HepG2 (cell line): Measurements from ENCODE around the gene RBM19. TPM values are rescaled to one million over a fixed set of nuclear protein-coding genes. Genes with fewer than 3 reads are reported as not detected.
A peak's percentile ranks its signal among the peaks of the same experiment; 100 is the strongest.
"Not testable (repeated sequence)": the region's sequence is repeated elsewhere in the genome, so short reads cannot be mapped to it uniquely, and the experiment has no call there.

Experiments used
- ATAC-seq: fragments of 200-7000 bp; cut with Tn5 transposase; 3 replicates; pipeline ENCODE4 v1.9.1; 2020; ENCODE audit warnings: mild to moderate bottlenecking, moderate library complexity
- BruUV-seq: library from RNA; stranded (reverse); fragments of 400-500 nt; replicated peaks from 2 replicates; lab custom pipeline; 2021; lab: Mats Ljungman, UMichigan
- CTCF ChIA-PET: fragments of 300-600 bp; formaldehyde crosslinking; extraction: SDS; loops from one replicate; lab custom pipeline; 2021; ENCODE audit warnings: low total read pairs, inconsistent platforms, low intra/inter-chr PET ratio; lab: Yijun Ruan, JAX
- POLR2A ChIA-PET: fragments of 350-600 bp; sonication (Branson Sonifier 250); formaldehyde crosslinking; loops from one replicate; lab custom pipeline; 2020; ENCODE audit warnings: antibody characterized with exemption, inconsistent platforms; lab: Yijun Ruan, JAX
- DNase-seq: peaks from one replicate; pipeline ENCODE4 v3.0.0-alpha.2; 2015; ENCODE audit warnings: low spot score
- FAIRE-seq: peaks from 3 replicates; lab custom pipeline; 2011; peaks lifted over from hg19 to GRCh38; lab: Jason Lieb, UNC
- H2AFZ ChIP-seq: one replicate; pipeline ENCODE4 v1.6.1; 2011; ENCODE audit warnings: low read length, inconsistent platforms
- H3K27ac ChIP-seq: fragments of 300-600 bp; 3 replicates; pipeline ENCODE4 v1.8.0; 2011; ENCODE audit warnings: mixed run types, mild to moderate bottlenecking, mixed read lengths, low read length, inconsistent platforms; ENCODE audit not compliant: insufficient read depth; ENCODE audit errors: extremely low read length
- H3K27me3 ChIP-seq, 2 experiments: fragments of 200-600 bp in 1 of 2; 2 replicates in 1 of 2; 3 replicates in 1 of 2; pipeline versions ENCODE4 v1.6.0 to v1.8.0; 2011; ENCODE audit warnings: low read length in 2 of 2, mild to moderate bottlenecking in 2 of 2, moderate library complexity in 2 of 2, inconsistent platforms in 1 of 2; ENCODE audit not compliant: insufficient read depth in 2 of 2, control insufficient read depth in 1 of 2
- H3K36me3 ChIP-seq, 2 experiments: fragments of 200-600 bp in 1 of 2; replicated peaks in 1 of 2; 2 replicates in 1 of 2; 3 replicates in 1 of 2; pipeline versions ENCODE4 v1.5.1 to v1.8.0; 2011; ENCODE audit warnings: low read length in 2 of 2, inconsistent platforms in 1 of 2; ENCODE audit not compliant: insufficient read depth in 2 of 2, control insufficient read depth in 1 of 2
- H3K4me1 ChIP-seq: 2 replicates; pipeline ENCODE4 v1.5.1; 2012; ENCODE audit warnings: low read length, inconsistent platforms; ENCODE audit not compliant: insufficient read depth
- H3K4me2 ChIP-seq: 2 replicates; pipeline ENCODE4 v1.6.0; 2011; ENCODE audit warnings: low read depth, low read length, inconsistent platforms
- H3K4me3 ChIP-seq, 3 experiments: fragments of 200-600 bp in 1 of 3; sonication (generic), shearing (Covaris generic) in 1 of 3; replicated peaks in 1 of 3; 2 replicates each; pipeline ENCODE4 v1.5.1; 2011 to 2016; ENCODE audit warnings: low read length in 3 of 3, inconsistent platforms in 2 of 3, low read depth in 2 of 3, mild to moderate bottlenecking in 2 of 3, control low read depth in 1 of 3, mixed read lengths in 1 of 3; ENCODE audit not compliant: insufficient read depth in 1 of 3
- H3K79me2 ChIP-seq: one replicate; pipeline ENCODE4 v1.6.1; 2011; ENCODE audit warnings: low read length, inconsistent platforms; ENCODE audit not compliant: insufficient read depth
- H3K9ac ChIP-seq: 2 replicates; pipeline ENCODE4 v1.6.0; 2011; ENCODE audit warnings: mild to moderate bottlenecking, low read depth, low read length, inconsistent platforms; ENCODE audit not compliant: insufficient read depth
- H3K9me3 ChIP-seq: 2 replicates; pipeline ENCODE4 v1.5.1; 2012; ENCODE audit warnings: mild to moderate bottlenecking, low read length
- H4K20me1 ChIP-seq: 2 replicates; pipeline ENCODE4 v1.6.0; 2011; ENCODE audit warnings: inconsistent platforms, mild to moderate bottlenecking, low read length, moderate library complexity; ENCODE audit not compliant: insufficient read depth
- FOSL2 ChIP-seq: sonication (generic); formaldehyde crosslinking; IDR thresholded peaks from 2 replicates; pipeline ENCODE4 v1.4.0; 2020; ENCODE audit warnings: missing genetic modification reagents
- ZMYM3 ChIP-seq: sonication (generic); formaldehyde crosslinking; IDR thresholded peaks from 2 replicates; pipeline ENCODE4 v1.5.1; 2020; ENCODE audit warnings: mild to moderate bottlenecking, missing genetic modification reagents
- WGBS: methylation state at CpG from one replicate; pipeline ENCODE4 v1.1.6; 2017; ENCODE audit warnings: low lambda C conversion rate; 5-methylcytosine and 5-hydroxymethylcytosine counted together
- in situ Hi-C: cut with HindIII; loops from 2 replicates; pipeline ENCODE4 v1.10.0; 2017; ENCODE audit warnings: low pct_unique_long_range_greater_than_20kb; ENCODE audit not compliant: extremely low pct_ligation_motif_present
- intact Hi-C: fragments of 100-400 bp; cut with micrococcal nuclease; formaldehyde crosslinking; loops from one replicate; pipeline ENCODE4 v1.10.0; 2022; ENCODE audit not compliant: unreplicated experiment
- polyA plus RNA-seq, 8 experiments: library from polyadenylated mRNA; depleted of rRNA in 3 of 8; stranded (reverse) in 7 of 8; unstranded in 1 of 8; fragments of >200 nt; fragmentation: Illumina TruSeq in 4 of 8; extraction: Trizol in 4 of 8; gene quantifications; 2 replicates each; pipeline versions ENCODE4 v1.2.1 to v1.2.3, GENCODE V29; 2011 to 2016; ENCODE audit warnings: low read depth in 4 of 8, missing spikeins in 1 of 8, mixed read lengths in 1 of 8; ENCODE audit not compliant: insufficient read depth in 1 of 8
- total RNA-seq, 5 experiments: library from RNA; depleted of rRNA; stranded (reverse); fragments of >200 nt; fragmentation: Illumina TruSeq; extraction: Trizol; gene quantifications; 2 replicates each; pipeline ENCODE4 v1.2.3, GENCODE V29; 2016; ENCODE audit warnings: low read depth in 1 of 5
- TF ChIP-seq, protein P1 (sequence below): sonication (generic); formaldehyde crosslinking; IDR thresholded peaks from 2 replicates; pipeline ENCODE4 v1.4.0; 2020; ENCODE audit warnings: missing genetic modification reagents
- TF ChIP-seq, protein P2 (sequence below): sonication (generic); formaldehyde crosslinking; IDR thresholded peaks from 2 replicates; pipeline ENCODE4 v1.5.0; 2020; ENCODE audit warnings: mild to moderate bottlenecking, missing genetic modification reagents, moderate library complexity

Gene RBM19
- total and polyA plus RNA-seq, 2 of the 13 experiments (the other 11 are each of a cell fraction or from before 2014, with no cell fraction given) = 19.3 to 32.2 TPM

DNA sequence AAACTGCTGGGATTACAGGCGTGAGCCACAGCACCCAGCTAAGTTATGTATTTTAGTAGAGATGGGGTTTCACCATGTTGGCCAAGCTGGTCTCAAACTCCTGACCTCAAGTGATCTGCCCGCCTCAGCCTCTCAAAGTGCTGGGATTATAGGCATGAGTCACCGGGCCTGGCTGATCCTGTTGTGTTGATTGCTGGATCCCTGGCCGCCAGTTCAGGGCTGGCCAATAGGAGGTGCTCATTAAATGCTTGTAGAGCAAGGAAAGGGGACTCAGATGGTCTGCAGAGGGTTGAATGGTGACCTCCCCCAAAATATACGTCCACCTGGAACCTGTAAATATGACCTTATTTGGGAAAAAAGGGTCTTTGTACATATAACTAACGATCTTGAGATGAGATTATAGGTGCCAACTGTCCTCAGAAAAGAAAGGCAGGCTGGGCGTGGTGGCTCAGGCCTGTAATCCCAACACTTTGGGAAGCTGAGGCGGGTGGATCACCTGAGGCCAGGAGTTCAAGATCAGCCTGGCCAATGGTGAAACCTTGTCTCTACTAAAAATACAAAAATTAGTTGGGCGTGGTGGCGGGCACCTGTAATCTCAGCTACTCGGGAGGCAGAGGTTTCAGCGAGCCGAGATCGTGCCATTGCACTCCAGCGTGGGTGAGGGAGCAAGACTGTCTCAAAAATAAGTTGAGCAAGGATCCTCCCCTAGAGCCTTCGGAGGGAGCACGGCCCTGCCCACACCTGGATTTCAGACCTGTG lies 156.5 kb downstream of the RBM19 start:
- CTCF ChIA-PET, ATAC-seq, H4K20me1 ChIP-seq, H3K27me3 ChIP-seq, H3K4me2 ChIP-seq, H3K4me3 ChIP-seq, in situ Hi-C loops, FAIRE-seq, H3K36me3 ChIP-seq, DNase-seq, H3K9ac ChIP-seq, H2AFZ ChIP-seq, H3K9me3 ChIP-seq, BruUV-seq, H3K79me2 ChIP-seq: not testable (repeated sequence)
- WGBS = 96% methylated on average over 17 of the region's 17 CpGs
- Histone ChIP-seq H3K4me1 (peaks cover 44% of the 10 kb centered on the region), H3K27ac (peak overlapping the region; percentile 90)
- TF ChIP-seq, protein P1, sequence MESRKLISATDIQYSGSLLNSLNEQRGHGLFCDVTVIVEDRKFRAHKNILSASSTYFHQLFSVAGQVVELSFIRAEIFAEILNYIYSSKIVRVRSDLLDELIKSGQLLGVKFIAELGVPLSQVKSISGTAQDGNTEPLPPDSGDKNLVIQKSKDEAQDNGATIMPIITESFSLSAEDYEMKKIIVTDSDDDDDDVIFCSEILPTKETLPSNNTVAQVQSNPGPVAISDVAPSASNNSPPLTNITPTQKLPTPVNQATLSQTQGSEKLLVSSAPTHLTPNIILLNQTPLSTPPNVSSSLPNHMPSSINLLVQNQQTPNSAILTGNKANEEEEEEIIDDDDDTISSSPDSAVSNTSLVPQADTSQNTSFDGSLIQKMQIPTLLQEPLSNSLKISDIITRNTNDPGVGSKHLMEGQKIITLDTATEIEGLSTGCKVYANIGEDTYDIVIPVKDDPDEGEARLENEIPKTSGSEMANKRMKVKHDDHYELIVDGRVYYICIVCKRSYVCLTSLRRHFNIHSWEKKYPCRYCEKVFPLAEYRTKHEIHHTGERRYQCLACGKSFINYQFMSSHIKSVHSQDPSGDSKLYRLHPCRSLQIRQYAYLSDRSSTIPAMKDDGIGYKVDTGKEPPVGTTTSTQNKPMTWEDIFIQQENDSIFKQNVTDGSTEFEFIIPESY (CRISPR knock-in tag) = peak; percentile 100
- TF ChIP-seq, protein P2, sequence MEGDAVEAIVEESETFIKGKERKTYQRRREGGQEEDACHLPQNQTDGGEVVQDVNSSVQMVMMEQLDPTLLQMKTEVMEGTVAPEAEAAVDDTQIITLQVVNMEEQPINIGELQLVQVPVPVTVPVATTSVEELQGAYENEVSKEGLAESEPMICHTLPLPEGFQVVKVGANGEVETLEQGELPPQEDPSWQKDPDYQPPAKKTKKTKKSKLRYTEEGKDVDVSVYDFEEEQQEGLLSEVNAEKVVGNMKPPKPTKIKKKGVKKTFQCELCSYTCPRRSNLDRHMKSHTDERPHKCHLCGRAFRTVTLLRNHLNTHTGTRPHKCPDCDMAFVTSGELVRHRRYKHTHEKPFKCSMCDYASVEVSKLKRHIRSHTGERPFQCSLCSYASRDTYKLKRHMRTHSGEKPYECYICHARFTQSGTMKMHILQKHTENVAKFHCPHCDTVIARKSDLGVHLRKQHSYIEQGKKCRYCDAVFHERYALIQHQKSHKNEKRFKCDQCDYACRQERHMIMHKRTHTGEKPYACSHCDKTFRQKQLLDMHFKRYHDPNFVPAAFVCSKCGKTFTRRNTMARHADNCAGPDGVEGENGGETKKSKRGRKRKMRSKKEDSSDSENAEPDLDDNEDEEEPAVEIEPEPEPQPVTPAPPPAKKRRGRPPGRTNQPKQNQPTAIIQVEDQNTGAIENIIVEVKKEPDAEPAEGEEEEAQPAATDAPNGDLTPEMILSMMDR = peak; percentile 26
- TF ChIP-seq FOSL2 (peak; percentile 73), ZMYM3 (CRISPR knock-in tag) (0 out of 2 replicates have a peak, but pooled peaks have one; percentile 12)
- POLR2A ChIA-PET = interaction anchor here (1.4 kb wide), 1 partner anchor 36 kb away, joined by 6 read pairs; no protein-coding TSS in a partner anchor
- intact Hi-C loops = loop anchor here (2.0 kb wide), 1 partner anchor 43 kb away; no protein-coding TSS in a partner anchor
